Panc1 (cell line): ENCODE measurements around the gene TMCO2. TPM values are rescaled to one million over a fixed set of nuclear protein-coding genes. Genes with fewer than 3 reads are reported as not detected.

Experiments used
- ATAC-seq: fragments of 200-7000 bp; cut with Tn5 transposase; 2 replicates; pipeline ENCODE4 v1.9.1; 2020; ENCODE audit warnings: mild to moderate bottlenecking, moderate library complexity
- BruUV-seq: library from RNA; stranded (reverse); fragments of 400-500 nt; replicated peaks from 2 replicates; lab custom pipeline; 2021; lab: Mats Ljungman, UMichigan
- CTCF ChIA-PET: fragments of 300-600 bp; sonication (Branson Sonifier 250); formaldehyde crosslinking; loops from one replicate; lab custom pipeline; 2022; ENCODE audit warnings: antibody characterized with exemption; lab: Charles Lee
- POLR2A ChIA-PET: fragments of 300-600 bp; sonication (Branson Sonifier 250); formaldehyde crosslinking; loops from one replicate; lab custom pipeline; 2022; ENCODE audit warnings: antibody characterized with exemption; lab: Charles Lee
- DNase-seq: peaks from one replicate; pipeline ENCODE4 v3.0.0-alpha.2; 2010; ENCODE audit warnings: low read depth, low spot score
- H3K27ac ChIP-seq: 2 replicates; pipeline ENCODE4 v1.5.1; 2011; ENCODE audit warnings: mild to moderate bottlenecking, low read length, inconsistent platforms
- H3K27me3 ChIP-seq: fragments of 200-500 bp; sonication (Bioruptor generic); 2 replicates; pipeline ENCODE4 v1.6.0; 2014; ENCODE audit warnings: low read length, inconsistent platforms; ENCODE audit not compliant: control insufficient read depth, insufficient read depth
- H3K36me3 ChIP-seq: fragments of 200-500 bp; sonication (Bioruptor generic); 2 replicates; pipeline ENCODE4 v1.5.1; 2014; ENCODE audit warnings: inconsistent platforms, mild to moderate bottlenecking, low read length, moderate library complexity; ENCODE audit not compliant: control insufficient read depth, insufficient read depth
- H3K4me1 ChIP-seq: 2 replicates; pipeline ENCODE4 v1.5.1; 2011; ENCODE audit warnings: inconsistent platforms, mild to moderate bottlenecking, low read length, moderate library complexity; ENCODE audit not compliant: control insufficient read depth, insufficient read depth
- H3K4me3 ChIP-seq, 2 experiments: 2 replicates each; pipeline ENCODE4 v1.5.1; 2011 to 2012; ENCODE audit warnings: low read depth in 2 of 2, low read length in 2 of 2, mild to moderate bottlenecking in 2 of 2, inconsistent platforms in 1 of 2, moderate library complexity in 1 of 2
- H3K9me3 ChIP-seq: fragments of 200-500 bp; sonication (Bioruptor generic); 2 replicates; pipeline ENCODE4 v1.5.1; 2014; ENCODE audit warnings: low read depth, mild to moderate bottlenecking, inconsistent platforms, low read length, moderate library complexity; ENCODE audit not compliant: control insufficient read depth, insufficient read depth
- POLR2AphosphoS5 ChIP-seq: IDR thresholded peaks from 2 replicates; pipeline ENCODE4 v1.6.1; 2012; ENCODE audit warnings: mild to moderate bottlenecking, low read depth, low read length, moderate library complexity
- SIN3A ChIP-seq: IDR thresholded peaks from 2 replicates; pipeline ENCODE4 v1.6.1; 2012; ENCODE audit warnings: low read depth, mild to moderate bottlenecking, low read length, moderate library complexity, borderline replicate concordance; ENCODE audit not compliant: insufficient read depth
- TCF7L2 ChIP-seq: IDR thresholded peaks from 2 replicates; pipeline ENCODE4 v1.6.1; 2011; ENCODE audit warnings: mild to moderate bottlenecking, low read depth, low read length, inconsistent platforms
- in situ Hi-C: cut with HindIII; loops from 2 replicates; pipeline ENCODE4 v1.10.0; 2016; ENCODE audit warnings: low sequenced_read_pairs, low pct_unique_long_range_greater_than_20kb
- intact Hi-C: fragments of 100-400 bp; cut with micrococcal nuclease; formaldehyde crosslinking; loops from one replicate; pipeline ENCODE4 v1.10.0; 2022; ENCODE audit not compliant: unreplicated experiment
- total RNA-seq: library from RNA; stranded (reverse); gene quantifications from one replicate; pipeline ENCODE4 v1.2.1, GENCODE V29; 2021; ENCODE audit not compliant: unreplicated experiment
- TF ChIP-seq, protein P1 (sequence below), 2 experiments: IDR thresholded peaks; 2 replicates each; pipeline ENCODE4 v1.6.1; 2011 to 2012; ENCODE audit warnings: low read depth in 2 of 2, control low read depth in 1 of 2, low read length in 1 of 2, mild to moderate bottlenecking in 1 of 2, moderate library complexity in 1 of 2; ENCODE audit not compliant: insufficient read depth in 1 of 2
- TF ChIP-seq, protein P2 (sequence below): fragments of 450-650 bp; IDR thresholded peaks from 2 replicates; pipeline ENCODE4 v1.5.1; 2017; ENCODE audit warnings: mild to moderate bottlenecking

Gene TMCO2
- total RNA-seq, 1 experiment from 2014 or later = not detected

DNA sequence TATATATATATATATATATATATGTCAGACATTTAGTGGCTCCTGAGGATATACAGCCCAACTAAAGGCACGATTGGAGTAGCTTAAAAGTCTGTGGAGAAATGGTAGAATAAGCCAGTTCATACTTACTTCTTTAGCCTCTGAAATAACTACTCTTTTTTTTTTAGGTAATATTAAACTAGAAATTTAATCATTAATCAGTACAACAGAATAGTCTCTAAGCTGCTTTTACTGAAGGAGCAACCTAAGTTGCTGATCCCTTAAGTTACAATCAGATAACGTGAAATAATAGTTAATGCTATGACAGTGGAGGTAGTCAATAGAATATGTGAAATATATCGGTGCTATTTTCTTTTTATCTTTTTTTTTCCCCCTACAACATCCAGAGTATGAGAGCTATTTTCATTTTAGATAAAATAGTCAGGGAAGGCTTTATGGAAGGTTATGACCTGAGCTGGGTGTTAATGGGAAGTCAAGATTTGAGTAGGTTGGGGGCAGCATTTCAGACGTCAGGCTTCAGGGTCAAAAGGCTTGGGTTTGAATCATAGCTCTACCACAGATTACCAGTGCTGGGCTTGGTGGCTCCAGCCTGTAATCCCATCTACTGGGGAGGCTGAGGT lies 25.9 kb downstream of the TMCO2 start:
- Histone ChIP-seq H3K9me3 (no peaks in the 10 kb centered on the region), H3K4me1 (no peaks in the 10 kb centered on the region), H3K36me3 (peaks cover 13% of the 10 kb centered on the region), H3K4me3 (no peak overlapping the region), H3K27me3 (no peaks in the 10 kb centered on the region), H3K27ac (no peak overlapping the region)
- ChIA-PET CTCF (interaction anchor here (0.7 kb wide), 1 partner anchor 176 kb away, joined by 3 read pairs; no protein-coding TSS in a partner anchor), POLR2A (interaction anchor here (0.6 kb wide), 1 partner anchor 12 kb away, joined by 4 read pairs; no protein-coding TSS in a partner anchor)
- BruUV-seq = no TSS peak
- intact Hi-C loops (no loop called here), in situ Hi-C loops (no loop called here)
- no peak for DNase-seq
- TF ChIP-seq, protein P1, sequence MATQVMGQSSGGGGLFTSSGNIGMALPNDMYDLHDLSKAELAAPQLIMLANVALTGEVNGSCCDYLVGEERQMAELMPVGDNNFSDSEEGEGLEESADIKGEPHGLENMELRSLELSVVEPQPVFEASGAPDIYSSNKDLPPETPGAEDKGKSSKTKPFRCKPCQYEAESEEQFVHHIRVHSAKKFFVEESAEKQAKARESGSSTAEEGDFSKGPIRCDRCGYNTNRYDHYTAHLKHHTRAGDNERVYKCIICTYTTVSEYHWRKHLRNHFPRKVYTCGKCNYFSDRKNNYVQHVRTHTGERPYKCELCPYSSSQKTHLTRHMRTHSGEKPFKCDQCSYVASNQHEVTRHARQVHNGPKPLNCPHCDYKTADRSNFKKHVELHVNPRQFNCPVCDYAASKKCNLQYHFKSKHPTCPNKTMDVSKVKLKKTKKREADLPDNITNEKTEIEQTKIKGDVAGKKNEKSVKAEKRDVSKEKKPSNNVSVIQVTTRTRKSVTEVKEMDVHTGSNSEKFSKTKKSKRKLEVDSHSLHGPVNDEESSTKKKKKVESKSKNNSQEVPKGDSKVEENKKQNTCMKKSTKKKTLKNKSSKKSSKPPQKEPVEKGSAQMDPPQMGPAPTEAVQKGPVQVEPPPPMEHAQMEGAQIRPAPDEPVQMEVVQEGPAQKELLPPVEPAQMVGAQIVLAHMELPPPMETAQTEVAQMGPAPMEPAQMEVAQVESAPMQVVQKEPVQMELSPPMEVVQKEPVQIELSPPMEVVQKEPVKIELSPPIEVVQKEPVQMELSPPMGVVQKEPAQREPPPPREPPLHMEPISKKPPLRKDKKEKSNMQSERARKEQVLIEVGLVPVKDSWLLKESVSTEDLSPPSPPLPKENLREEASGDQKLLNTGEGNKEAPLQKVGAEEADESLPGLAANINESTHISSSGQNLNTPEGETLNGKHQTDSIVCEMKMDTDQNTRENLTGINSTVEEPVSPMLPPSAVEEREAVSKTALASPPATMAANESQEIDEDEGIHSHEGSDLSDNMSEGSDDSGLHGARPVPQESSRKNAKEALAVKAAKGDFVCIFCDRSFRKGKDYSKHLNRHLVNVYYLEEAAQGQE (IDR thresholded peaks at IDR 0.05; ENCODE audit: insufficient read depth in 1 of 2, low read depth in 2 of 2, low read length in 1 of 2) = no peak
- TF ChIP-seq POLR2AphosphoS5 (no peak), TCF7L2 (no peak), SIN3A (no peak)
- TF ChIP-seq, protein P2, sequence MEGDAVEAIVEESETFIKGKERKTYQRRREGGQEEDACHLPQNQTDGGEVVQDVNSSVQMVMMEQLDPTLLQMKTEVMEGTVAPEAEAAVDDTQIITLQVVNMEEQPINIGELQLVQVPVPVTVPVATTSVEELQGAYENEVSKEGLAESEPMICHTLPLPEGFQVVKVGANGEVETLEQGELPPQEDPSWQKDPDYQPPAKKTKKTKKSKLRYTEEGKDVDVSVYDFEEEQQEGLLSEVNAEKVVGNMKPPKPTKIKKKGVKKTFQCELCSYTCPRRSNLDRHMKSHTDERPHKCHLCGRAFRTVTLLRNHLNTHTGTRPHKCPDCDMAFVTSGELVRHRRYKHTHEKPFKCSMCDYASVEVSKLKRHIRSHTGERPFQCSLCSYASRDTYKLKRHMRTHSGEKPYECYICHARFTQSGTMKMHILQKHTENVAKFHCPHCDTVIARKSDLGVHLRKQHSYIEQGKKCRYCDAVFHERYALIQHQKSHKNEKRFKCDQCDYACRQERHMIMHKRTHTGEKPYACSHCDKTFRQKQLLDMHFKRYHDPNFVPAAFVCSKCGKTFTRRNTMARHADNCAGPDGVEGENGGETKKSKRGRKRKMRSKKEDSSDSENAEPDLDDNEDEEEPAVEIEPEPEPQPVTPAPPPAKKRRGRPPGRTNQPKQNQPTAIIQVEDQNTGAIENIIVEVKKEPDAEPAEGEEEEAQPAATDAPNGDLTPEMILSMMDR = no peak
- no peak for ATAC-seq

DNA sequence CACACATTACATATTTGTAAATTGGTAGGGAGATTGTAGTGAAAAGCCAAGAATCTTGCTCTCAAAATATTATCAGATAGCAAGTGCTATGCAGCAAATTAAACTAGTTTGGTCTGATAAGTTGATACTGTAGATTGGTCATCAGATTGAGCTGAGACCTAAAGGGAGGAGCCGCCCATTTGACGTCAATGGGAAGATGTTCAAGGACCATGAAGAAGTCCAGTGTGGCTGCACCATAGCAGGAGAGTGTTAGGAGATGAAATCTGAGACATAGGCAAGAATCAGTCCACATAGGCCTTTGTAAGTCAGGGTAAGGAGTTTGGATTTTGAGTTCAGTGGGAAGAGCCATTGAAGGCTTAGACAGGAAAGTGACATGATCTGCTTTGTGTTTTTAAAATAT lies 26.6 kb downstream of the TMCO2 start:
- in situ Hi-C loops = no loop called here
- Histone ChIP-seq H3K27ac (no peak overlapping the region), H3K4me3 (no peak overlapping the region), H3K36me3 (peaks cover 13% of the 10 kb centered on the region), H3K4me1 (no peaks in the 10 kb centered on the region), H3K9me3 (no peaks in the 10 kb centered on the region), H3K27me3 (no peaks in the 10 kb centered on the region)
- no peak for ATAC-seq
- TF ChIP-seq POLR2AphosphoS5 (no peak), SIN3A (no peak)
- TF ChIP-seq, protein P2 = no peak
- no TSS peak for BruUV-seq
- no peak for DNase-seq
- POLR2A ChIA-PET = no interaction called here
- intact Hi-C loops = no loop called here
- CTCF ChIA-PET = no interaction called here
